HCT116 (cell line): ENCODE measurements around the gene VWA1. TPM values are rescaled to one million over a fixed set of nuclear protein-coding genes. Genes with fewer than 3 reads are reported as not detected.
"Not testable (repeated sequence)": the region's sequence is repeated elsewhere in the genome, so short reads cannot be mapped to it uniquely, and the experiment has no call there.

ENCODE experiments used
- ATAC-seq: fragments of 200-7000 bp; cut with Tn5 transposase; 2 replicates; pipeline ENCODE4 v1.9.1; 2020; ENCODE audit warnings: mild to moderate bottlenecking, moderate library complexity
- BruUV-seq: library from RNA; stranded (reverse); fragments of 400-500 nt; replicated peaks from 2 replicates; lab custom pipeline; 2021; lab: Mats Ljungman, UMichigan
- CTCF ChIA-PET: fragments of 300-600 bp; sonication (Branson Sonifier 250); formaldehyde crosslinking; loops from one replicate; lab custom pipeline; 2021; ENCODE audit warnings: antibody characterized with exemption; lab: Charles Lee
- POLR2A ChIA-PET: fragments of 300-600, 350-600 bp; sonication (Branson Sonifier 250); formaldehyde crosslinking; loops from one replicate; lab custom pipeline; 2021; ENCODE audit warnings: antibody characterized with exemption; lab: Charles Lee
- RAD21 ChIA-PET, 2 experiments: fragments of 300-600 bp; sonication (Branson Sonifier 250); formaldehyde crosslinking; loops; one replicate each; lab custom pipeline; 2023; ENCODE audit warnings: low total read pairs in 2 of 2; ENCODE audit not compliant: uncharacterized antibody in 2 of 2, unreplicated experiment in 2 of 2, low non-redundant PET in 1 of 2; lab: Charles Lee
- DNase-seq: peaks from one replicate; pipeline ENCODE4 v3.0.0-alpha.2; 2010; ENCODE audit warnings: low read depth, low spot score
- H2AFZ ChIP-seq: fragments of 200-600 bp; shearing (Covaris generic), sonication (generic); 2 replicates; pipeline ENCODE4 v1.6.1; 2017; ENCODE audit warnings: low read depth, mixed run types, mixed read lengths, antibody characterized with exemption, low read length; ENCODE audit not compliant: poor library complexity, severe bottlenecking
- H3K27ac ChIP-seq: 2 replicates; pipeline ENCODE4 v1.5.1; 2012; ENCODE audit warnings: low read depth, low read length
- H3K27me3 ChIP-seq: fragments of 200-600 bp; sonication (generic); 2 replicates; pipeline ENCODE4 v1.6.1; 2016; ENCODE audit warnings: mixed run types, low read length, mixed read lengths; ENCODE audit not compliant: insufficient read depth
- H3K36me3 ChIP-seq, 2 experiments: fragments of 200-500 bp in 1 of 2; fragments of 200-600 bp in 1 of 2; sonication (Bioruptor generic) in 1 of 2; sonication (generic) in 1 of 2; 2 replicates each; pipeline versions ENCODE4 v1.5.1 to v1.6.1; 2014 to 2016; ENCODE audit warnings: low read length in 2 of 2, inconsistent platforms in 1 of 2, mixed read lengths in 1 of 2, mixed run types in 1 of 2; ENCODE audit not compliant: insufficient read depth in 2 of 2, control insufficient read depth in 1 of 2
- H3K4me1 ChIP-seq, 2 experiments: fragments of 200-600 bp in 1 of 2; sonication (generic) in 1 of 2; 2 replicates each; pipeline versions ENCODE4 v1.5.1 to v1.6.1; 2012 to 2017; ENCODE audit warnings: low read length in 2 of 2, inconsistent platforms in 1 of 2, mild to moderate bottlenecking in 1 of 2, mixed read lengths in 1 of 2, mixed run types in 1 of 2, moderate library complexity in 1 of 2; ENCODE audit not compliant: insufficient read depth in 2 of 2, control insufficient read depth in 1 of 2
- H3K4me2 ChIP-seq: fragments of 200-600 bp; sonication (generic); 2 replicates; pipeline ENCODE4 v1.6.1; 2017; ENCODE audit warnings: mixed run types, low read length, mixed read lengths
- H3K4me3 ChIP-seq, 2 experiments: fragments of 200-600 bp in 1 of 2; sonication (generic) in 1 of 2; replicated peaks in 1 of 2; 2 replicates each; pipeline ENCODE4 v1.5.1; 2011 to 2016; ENCODE audit warnings: low read length in 2 of 2, control low read depth in 1 of 2, low read depth in 1 of 2, mild to moderate bottlenecking in 1 of 2, mixed read lengths in 1 of 2, mixed run types in 1 of 2
- H3K79me2 ChIP-seq: fragments of 200-600 bp; sonication (generic); 2 replicates; pipeline ENCODE4 v1.6.1; 2017; ENCODE audit warnings: mild to moderate bottlenecking, mixed run types, low read length, moderate library complexity, mixed read lengths; ENCODE audit not compliant: insufficient read depth
- H3K9ac ChIP-seq: fragments of 200-600 bp; sonication (generic); 2 replicates; pipeline ENCODE4 v1.6.1; 2016; ENCODE audit warnings: low read length, mixed read lengths
- H3K9me2 ChIP-seq: fragments of 200-600 bp; sonication (generic), shearing (Covaris generic); 2 replicates; pipeline ENCODE4 v1.6.1; 2017; ENCODE audit warnings: mixed run types, mild to moderate bottlenecking, moderate library complexity; ENCODE audit not compliant: insufficient read depth
- H3K9me3 ChIP-seq, 2 experiments: fragments of 200-500 bp in 1 of 2; fragments of 200-600 bp in 1 of 2; sonication (Bioruptor generic) in 1 of 2; sonication (generic) in 1 of 2; 2 replicates each; pipeline ENCODE4 v1.6.1; 2014 to 2017; ENCODE audit warnings: low read length in 2 of 2, mixed read lengths in 2 of 2, inconsistent platforms in 1 of 2, low read depth in 1 of 2, mild to moderate bottlenecking in 1 of 2, mixed run types in 1 of 2, moderate library complexity in 1 of 2; ENCODE audit not compliant: control insufficient read depth in 1 of 2, insufficient read depth in 1 of 2
- H4K20me1 ChIP-seq: fragments of 200-600 bp; sonication (generic), shearing (Covaris generic); 2 replicates; pipeline ENCODE4 v1.6.1; 2017; ENCODE audit warnings: mixed run types, mild to moderate bottlenecking, moderate library complexity; ENCODE audit not compliant: insufficient read depth
- ATF3 ChIP-seq: IDR thresholded peaks from 2 replicates; pipeline ENCODE4 v1.6.1; 2012
- CTCF ChIP-seq, 3 experiments: fragments of 200-600 bp in 1 of 3; sonication (generic) in 1 of 3; IDR thresholded peaks in 2 of 3; conservative IDR thresholded peaks in 1 of 3; 2 replicates each; pipeline ENCODE4 v1.5.1; 2012 to 2017; ENCODE audit warnings: low read depth in 2 of 3, low read length in 2 of 3, antibody characterized with exemption in 1 of 3, borderline replicate concordance in 1 of 3, control low read depth in 1 of 3, mild to moderate bottlenecking in 1 of 3, mixed read lengths in 1 of 3, mixed run types in 1 of 3, moderate library complexity in 1 of 3; ENCODE audit not compliant: insufficient read depth in 1 of 3
- EGR1 ChIP-seq: IDR thresholded peaks from 2 replicates; pipeline ENCODE4 v1.6.1; 2012; ENCODE audit warnings: low read depth
- EZH2 ChIP-seq: fragments of 200-600 bp; sonication (generic); IDR thresholded peaks from 2 replicates; pipeline ENCODE4 v1.6.1; 2017; ENCODE audit warnings: antibody characterized with exemption, mixed run types
- FOSL1 ChIP-seq: IDR thresholded peaks from 2 replicates; pipeline ENCODE4 v1.6.1; 2012; ENCODE audit warnings: low read depth
- MAX ChIP-seq: IDR thresholded peaks from 2 replicates; pipeline ENCODE4 v1.6.1; 2012
- POLR2A ChIP-seq: IDR thresholded peaks from 2 replicates; pipeline ENCODE4 v1.7.0; 2011; ENCODE audit warnings: borderline replicate concordance; ENCODE audit not compliant: insufficient read depth, insufficient read length; ENCODE audit errors: extremely low read depth
- ZBTB33 ChIP-seq: IDR thresholded peaks from 2 replicates; pipeline ENCODE4 v1.6.1; 2011; ENCODE audit warnings: mild to moderate bottlenecking, low read length, moderate library complexity; ENCODE audit not compliant: insufficient replicate concordance; ENCODE audit errors: extremely low read depth
- intact Hi-C: fragments of 100-400 bp; cut with micrococcal nuclease; formaldehyde crosslinking; loops from 2 replicates; pipeline ENCODE4 v1.10.0; 2022
- total RNA-seq: library from RNA; stranded (reverse); gene quantifications from one replicate; pipeline ENCODE4 v1.2.1, GENCODE V29; 2021; ENCODE audit not compliant: unreplicated experiment

Gene VWA1
- total RNA-seq, 1 experiment from 2014 or later = 50.6 TPM

- TF ChIP-seq MAX (no peak), EZH2 (no peak)
These were observed 16.3 kb downstream of the VWA1 start (continued) for GRCh38 chr1:1451696-1452364.

- intact Hi-C loops, DNase-seq, POLR2A ChIA-PET, H3K4me3 ChIP-seq, H3K4me1 ChIP-seq, H3K27ac ChIP-seq, BruUV-seq, H2AFZ ChIP-seq, H3K9me2 ChIP-seq, H3K9ac ChIP-seq, H3K79me2 ChIP-seq, CTCF ChIA-PET, H4K20me1 ChIP-seq, H3K4me2 ChIP-seq, H3K9me3 ChIP-seq, RAD21 ChIA-PET, ATAC-seq, H3K36me3 ChIP-seq, H3K27me3 ChIP-seq: not testable (repeated sequence)
These were observed 16.9 kb downstream of the VWA1 start for GRCh38 chr1:1452365-1452739.

GRCh38 chr1:1452882-1453281 lies 17.4 kb downstream of the VWA1 start:
- no peak for DNase-seq
- H3K9me2 ChIP-seq = no peaks in the 10 kb centered on the region
- H2AFZ ChIP-seq = no peak overlapping the region
- no peak overlapping the region for H3K27ac ChIP-seq
- no peaks in the 10 kb centered on the region for H3K4me1 ChIP-seq
- CTCF ChIA-PET = no interaction called here
- ATAC-seq = no peak
- H3K36me3 ChIP-seq = no peaks in the 10 kb centered on the region
- BruUV-seq = no TSS peak
- H3K4me3 ChIP-seq = no peak overlapping the region
- H3K27me3 ChIP-seq = no peaks in the 10 kb centered on the region
- no peak overlapping the region for H3K9ac ChIP-seq
- intact Hi-C loops = no loop called here
- TF ChIP-seq CTCF (IDR thresholded peaks at IDR 0.05 in 2 of 3, conservative IDR thresholded peaks at IDR 0.05 in 1 of 3; ENCODE audit: borderline replicate concordance in 1 of 3, insufficient read depth in 1 of 3, low read depth in 2 of 3, low read length in 2 of 3) (no peak), ATF3 (no peak), ZBTB33 (no peak), FOSL1 (no peak), EGR1 (no peak), POLR2A (no peak)
- TF ChIP-seq, all 23 proteins: peak for 0
- Histone ChIP-seq H3K4me2 (no peak overlapping the region), H3K79me2 (no peaks in the 10 kb centered on the region), H4K20me1 (no peaks in the 10 kb centered on the region), H3K9me3 (no peaks in the 10 kb centered on the region)
- ChIA-PET RAD21 (no interaction called here), POLR2A (no interaction called here)
